Erythroblast (primary cell): ENCODE data around the gene POU1F1.
"Not testable (repeated sequence)": the region's sequence is repeated elsewhere in the genome, so short reads cannot be mapped to it uniquely, and the experiment has no call there.

ENCODE experiments used
- DNase-seq, 2 experiments: peaks; one replicate each; lab custom pipeline; 2025; lab: John Stamatoyannopoulos, UW
- GATA1 ChIP-seq: IDR thresholded peaks from 2 replicates; pipeline ENCODE4 v1.6.1; 2011; ENCODE audit warnings: low read depth, mild to moderate bottlenecking, control low read depth, low read length, moderate library complexity
- POLR2A ChIP-seq: IDR thresholded peaks from 2 replicates; pipeline ENCODE4 v1.6.1; 2011; ENCODE audit warnings: mild to moderate bottlenecking, low read length

Gene POU1F1, protein sequence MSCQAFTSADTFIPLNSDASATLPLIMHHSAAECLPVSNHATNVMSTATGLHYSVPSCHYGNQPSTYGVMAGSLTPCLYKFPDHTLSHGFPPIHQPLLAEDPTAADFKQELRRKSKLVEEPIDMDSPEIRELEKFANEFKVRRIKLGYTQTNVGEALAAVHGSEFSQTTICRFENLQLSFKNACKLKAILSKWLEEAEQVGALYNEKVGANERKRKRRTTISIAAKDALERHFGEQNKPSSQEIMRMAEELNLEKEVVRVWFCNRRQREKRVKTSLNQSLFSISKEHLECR

DNA sequence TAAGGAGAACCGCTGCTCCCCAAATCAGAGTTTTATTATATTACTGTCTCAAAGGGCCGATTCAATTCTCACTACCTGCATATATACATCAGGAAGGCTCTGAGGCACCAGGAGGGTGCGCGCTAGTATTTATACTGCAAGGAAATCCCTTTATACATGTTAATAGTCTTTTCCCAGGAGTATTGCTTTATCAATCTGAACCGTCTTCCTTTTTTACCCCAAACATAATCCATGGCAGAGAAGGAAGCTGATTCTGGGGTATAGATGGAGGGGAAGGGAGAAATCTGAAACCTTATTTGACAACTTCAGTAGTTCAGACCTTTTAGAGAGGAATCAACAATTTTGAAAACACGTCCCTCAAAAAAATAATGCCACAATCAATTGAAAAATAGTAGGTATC lies at the start of gene POU1F1:
Gene POU1F1, minus strand, starts transcription at position 101 of the 400 bp plus-strand sequence. CDS start 122 bp downstream, outside the sequence.
- TF ChIP-seq GATA1: no peak
- no peak for TF ChIP-seq POLR2A
- DNase-seq: no peak

DNA sequence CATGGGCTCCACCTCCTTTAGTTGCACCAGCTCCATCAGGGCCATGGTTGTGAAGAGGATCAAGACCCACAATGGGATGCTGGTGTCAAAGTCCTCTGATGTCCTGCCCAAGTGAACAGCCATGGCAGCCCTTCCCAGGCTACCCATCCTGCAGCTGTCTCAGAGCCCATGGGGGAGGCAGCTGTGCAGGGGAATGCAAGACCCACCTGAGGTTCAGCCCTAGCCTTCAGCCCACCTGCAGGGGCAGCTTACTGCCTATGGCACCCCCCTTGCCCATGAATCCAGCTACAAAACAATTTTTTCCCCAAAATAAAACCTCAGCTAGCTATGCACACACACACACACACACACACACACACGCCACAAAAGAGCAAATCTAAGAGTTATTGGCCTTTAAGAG lies 48.2 kb upstream of the POU1F1 start:
- no peak for DNase-seq

DNA sequence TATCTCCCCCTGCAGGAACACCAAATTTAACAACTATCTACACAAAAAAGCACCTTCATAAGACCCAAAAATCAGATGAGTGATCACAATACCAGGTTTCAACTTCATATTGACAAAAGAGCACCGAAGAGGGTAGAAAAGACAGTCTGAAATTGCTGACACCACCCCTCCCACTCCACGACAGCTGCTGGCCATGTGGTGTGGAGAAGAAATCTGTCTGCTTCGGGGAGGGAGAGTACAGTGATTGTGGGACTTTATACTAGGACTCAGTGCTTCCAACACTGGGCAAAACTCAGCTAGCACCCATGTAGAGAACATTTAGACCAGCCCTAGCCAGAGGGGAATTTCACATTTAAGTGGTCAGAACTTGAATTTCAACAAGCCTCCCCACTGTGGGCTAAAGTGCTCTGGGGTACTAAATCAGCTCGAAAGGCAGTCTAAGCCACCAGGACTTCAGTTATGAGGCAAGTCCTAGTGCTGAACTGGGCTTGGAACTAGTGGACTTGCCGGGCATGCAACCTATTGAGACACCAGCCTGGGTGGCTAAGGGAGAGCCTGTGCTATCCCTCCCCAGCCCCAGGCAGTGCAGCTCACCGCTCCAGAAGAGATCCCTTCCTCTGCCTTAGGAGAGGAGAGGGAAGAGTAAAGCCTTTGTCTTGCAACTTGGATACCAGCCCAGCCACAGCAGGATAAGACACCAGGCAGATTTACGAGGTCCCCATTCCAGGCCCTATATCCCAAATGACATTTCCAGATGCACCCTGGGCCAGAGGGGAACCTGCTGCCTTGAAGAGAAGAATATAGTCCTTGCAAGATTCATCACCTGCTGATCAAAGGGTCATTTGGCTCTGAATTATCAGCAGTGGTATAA lies 44.6 kb upstream of the POU1F1 start:
- no peak for DNase-seq
- no peak for TF ChIP-seq GATA1
- TF ChIP-seq POLR2A: no peak

More for the DNA sequence above, 48.2 kb upstream of the POU1F1 start:
- TF ChIP-seq POLR2A (no peak), GATA1 (no peak)

DNA sequence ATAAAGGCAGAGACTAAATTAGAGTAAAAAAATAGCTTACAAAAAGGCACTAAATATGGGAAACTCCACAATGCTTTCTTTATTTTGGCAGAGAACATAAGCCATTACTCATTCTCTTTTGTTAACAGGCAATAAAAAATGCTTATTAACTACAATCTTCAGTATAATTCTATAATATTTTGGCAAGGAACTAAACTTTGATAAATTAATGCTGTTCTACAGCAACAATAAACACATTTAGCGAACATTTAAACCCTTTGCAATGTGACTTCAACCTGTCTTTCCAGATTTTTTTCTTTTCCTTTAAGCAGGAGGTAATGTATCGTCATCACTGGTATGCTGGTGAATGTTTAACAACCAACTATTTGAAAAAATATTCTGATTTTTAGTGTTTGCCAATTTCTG lies 42.2 kb upstream of the POU1F1 start:
- no peak for DNase-seq
- TF ChIP-seq GATA1: no peak
- no peak for TF ChIP-seq POLR2A

DNA sequence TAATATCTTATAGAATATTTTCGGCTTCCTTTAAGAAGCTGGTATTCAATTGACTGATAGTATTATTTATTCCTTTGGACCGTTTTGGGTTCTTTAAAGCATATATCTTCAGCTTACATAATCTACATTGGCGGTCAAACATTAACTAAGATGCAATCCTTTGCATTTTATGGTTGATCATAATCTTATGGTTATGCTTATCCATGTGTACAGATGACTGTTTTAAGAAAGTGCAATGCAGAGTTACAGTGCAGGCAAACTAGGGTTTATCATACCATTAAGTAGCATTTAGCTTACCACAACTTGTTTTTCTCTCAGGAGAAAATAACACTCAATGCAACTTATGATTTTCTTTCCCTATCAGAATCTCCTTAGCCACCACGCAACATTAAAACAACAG lies 41.4 kb upstream of the POU1F1 start:
- TF ChIP-seq GATA1: no peak
- no peak for TF ChIP-seq POLR2A
- no peak for DNase-seq

DNA sequence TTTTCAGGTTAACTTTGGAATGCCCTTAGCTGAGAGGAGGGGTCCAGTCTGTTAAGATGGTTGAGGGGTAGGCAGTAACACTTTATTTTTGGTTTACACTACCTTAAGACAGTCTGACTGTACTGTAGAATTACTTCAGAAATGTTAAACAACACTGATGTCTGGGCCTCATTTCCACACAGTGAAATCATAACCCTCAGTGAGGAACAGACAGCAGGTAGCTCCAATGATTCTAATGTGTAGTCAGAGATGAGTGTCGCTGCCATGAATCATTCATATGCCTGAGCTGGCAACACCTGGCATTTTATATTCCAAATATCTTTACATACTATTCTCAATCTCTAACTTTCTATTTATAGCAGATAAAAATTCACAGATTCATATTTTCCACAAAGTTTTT lies 37.3 kb upstream of the POU1F1 start:
- no peak for DNase-seq
- no peak for TF ChIP-seq POLR2A
- no peak for TF ChIP-seq GATA1

DNA sequence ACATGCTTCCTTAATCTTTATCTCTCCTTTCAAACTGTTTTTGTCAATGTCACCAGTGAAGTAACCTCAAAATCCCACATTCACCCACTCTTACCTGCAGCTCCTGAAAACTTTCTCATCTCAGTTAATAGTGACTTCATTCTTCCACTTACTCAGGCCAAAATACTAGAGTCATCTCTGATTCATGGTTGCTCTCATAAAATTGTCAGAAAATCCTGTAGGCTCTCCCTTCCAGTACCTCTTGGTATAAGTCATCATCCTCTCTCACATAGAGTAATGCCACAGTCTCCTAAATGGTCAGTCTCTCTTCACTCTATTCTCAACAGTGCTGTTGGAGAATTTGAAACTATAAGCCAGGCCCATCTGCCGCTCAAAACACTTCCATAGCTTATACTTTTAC lies 34.9 kb upstream of the POU1F1 start:
- TF ChIP-seq GATA1: no peak
- TF ChIP-seq POLR2A: no peak
- DNase-seq: no peak

DNA sequence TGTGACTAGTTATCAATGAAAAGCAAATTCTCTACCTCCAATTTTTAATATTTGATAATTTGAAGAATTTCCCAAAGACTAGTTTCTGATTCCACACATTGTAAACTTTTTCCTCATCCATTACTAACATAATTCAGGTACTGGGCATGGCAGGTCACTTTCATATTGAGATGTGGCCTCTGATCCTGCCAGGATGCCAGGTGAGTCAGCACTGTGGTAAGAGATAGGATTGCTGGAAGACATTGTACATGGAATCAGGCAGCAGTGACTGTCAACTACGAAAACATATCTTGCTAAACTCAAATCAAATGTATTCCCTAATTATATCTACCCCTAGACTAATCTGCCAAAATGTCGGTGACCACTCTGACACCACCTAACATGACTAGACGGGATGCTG lies 33.2 kb upstream of the POU1F1 start:
- DNase-seq: no peak

DNA sequence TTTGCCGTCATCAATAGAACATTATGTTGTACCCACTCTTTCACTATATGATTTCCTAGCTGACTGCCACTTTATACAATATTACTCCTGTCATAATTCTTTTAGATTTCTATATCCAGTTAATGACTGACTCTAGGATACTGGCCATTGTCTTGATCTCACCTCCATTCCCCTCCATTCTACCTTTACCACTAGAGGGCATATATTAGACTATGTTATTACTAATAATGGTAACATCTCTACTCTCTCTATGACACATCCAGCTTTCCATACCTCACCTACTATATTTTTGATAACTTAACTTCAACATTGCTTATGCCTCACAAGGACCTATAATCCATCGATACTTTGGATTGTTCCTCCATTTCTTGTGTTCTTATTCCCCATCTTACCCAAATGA lies 31.4 kb upstream of the POU1F1 start:
- no peak for DNase-seq

More for the DNA sequence above, 33.2 kb upstream of the POU1F1 start:
- TF ChIP-seq POLR2A: no peak
- no peak for TF ChIP-seq GATA1

DNA sequence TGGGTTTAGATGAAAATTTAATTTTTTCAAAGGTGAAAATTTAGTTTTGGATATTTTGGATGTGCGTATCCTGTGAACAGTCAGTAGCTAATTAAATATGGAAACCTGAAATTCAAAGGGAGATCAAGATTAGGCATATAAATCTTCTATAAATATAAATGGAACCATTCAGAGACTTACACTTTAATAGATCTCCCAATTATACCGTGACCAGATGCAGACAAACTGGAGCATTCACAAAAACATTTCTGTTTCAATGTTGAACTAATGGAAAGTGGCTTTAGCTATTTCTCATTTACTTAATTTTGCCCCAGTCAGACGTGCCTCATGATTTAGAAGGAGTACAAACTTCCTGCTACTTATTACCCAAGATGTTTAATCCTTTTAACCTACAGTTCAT lies 29.1 kb upstream of the POU1F1 start:
- TF ChIP-seq POLR2A: no peak
- no peak for TF ChIP-seq GATA1
- no peak for DNase-seq

More for the DNA sequence above, 31.4 kb upstream of the POU1F1 start:
- TF ChIP-seq POLR2A: no peak
- TF ChIP-seq GATA1: no peak

DNA sequence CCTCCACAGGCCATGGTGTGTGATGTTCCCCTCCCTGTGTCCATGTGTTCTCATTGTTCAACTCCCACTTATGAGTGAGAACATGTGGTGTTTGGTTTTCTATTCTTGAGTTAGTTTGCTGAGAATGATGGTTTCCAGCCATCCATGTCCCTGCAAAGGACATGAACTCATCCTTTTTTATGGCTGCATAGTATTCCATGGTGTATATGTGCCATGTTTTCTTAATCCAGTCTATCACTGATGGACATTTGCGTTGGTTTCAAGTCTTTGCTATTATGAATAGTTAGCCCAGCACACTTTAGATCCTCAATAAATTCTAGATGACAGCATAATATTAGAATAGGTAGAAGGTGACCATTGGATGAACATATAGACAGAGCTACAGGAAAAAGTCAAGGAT lies 28.6 kb upstream of the POU1F1 start:
- not testable (repeated sequence) for DNase-seq

DNA sequence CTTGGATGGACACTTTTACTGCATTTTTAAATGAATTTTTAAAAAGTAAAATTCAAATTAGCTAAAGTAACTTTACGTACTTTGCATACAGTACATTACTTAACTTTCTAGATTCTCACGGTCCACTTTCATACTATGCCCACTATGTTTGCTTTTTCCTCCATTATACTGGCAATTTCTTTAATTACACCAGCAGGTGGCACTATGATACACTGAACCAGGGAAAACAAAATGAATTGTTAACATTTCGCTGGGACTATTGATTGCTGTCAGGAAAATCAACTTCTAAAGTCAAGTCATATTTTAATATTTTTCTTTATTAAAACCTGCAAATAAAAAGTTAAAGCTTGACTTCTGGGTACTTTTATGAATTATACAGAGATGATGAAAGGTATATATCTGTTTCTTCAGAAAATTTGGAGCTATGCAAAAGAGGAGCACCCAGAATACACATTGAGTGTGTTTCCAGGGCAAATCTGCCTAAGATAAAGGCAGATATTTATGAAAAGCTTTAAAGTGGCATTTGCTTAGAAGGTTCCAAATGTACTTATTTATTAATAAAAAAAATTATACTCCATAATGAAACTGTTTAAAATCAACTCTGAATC lies 21.8 kb upstream of the POU1F1 start:
- DNase-seq: peak; percentile 25 to 53

DNA sequence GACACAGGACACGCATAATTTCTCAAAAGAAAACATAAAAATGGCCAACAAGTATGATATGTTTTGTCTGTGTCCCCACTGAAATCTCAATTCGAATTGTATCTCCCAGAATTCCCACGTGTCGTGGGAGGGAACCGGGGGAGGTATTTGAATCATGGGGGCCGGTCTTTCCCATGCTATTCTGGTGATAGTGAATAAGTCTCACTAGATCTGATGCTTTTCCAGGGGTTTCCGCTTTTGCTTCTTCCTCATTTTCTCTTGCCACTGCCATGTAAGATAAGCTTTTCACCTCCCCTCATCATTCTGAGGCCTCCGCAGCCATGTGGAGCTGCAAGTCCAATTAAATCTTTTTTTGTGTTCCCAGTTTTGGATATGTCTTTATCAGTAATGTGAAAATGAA lies 12.1 kb upstream of the POU1F1 start:
- TF ChIP-seq GATA1 (no peak), POLR2A (no peak)
- DNase-seq: no peak

More for the DNA sequence above, 21.8 kb upstream of the POU1F1 start:
- TF ChIP-seq GATA1: no peak

DNA sequence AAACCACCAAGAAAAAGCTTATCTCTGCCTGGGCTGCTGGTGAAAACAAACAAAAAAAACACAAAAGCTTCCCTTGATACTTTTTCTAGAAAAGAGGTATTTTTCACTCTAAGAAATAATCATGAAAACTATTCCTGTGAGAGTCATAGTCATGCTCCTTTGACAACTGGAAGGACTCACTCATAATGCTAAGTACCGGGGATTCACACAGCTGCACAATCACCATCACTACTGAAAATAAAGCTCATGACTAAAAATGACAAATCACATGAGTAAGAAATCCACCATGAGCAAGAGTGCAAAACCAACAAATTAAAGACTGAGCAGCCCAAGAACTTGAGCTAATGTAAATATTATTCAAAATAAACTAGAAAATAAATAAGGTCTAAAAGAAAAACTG lies 10.6 kb upstream of the POU1F1 start:
- DNase-seq: no peak
- TF ChIP-seq POLR2A (no peak), GATA1 (no peak)
